GM12878 (cell line): Measurements from ENCODE around the gene KBTBD3. TPM values are rescaled to one million over a fixed set of nuclear protein-coding genes. Genes with fewer than 3 reads are reported as not detected.

Experiments
- ATAC-seq: fragments of 200-7000 bp; cut with Tn5 transposase; 3 replicates; pipeline ENCODE4 v1.9.1; 2020; ENCODE audit warnings: mild to moderate bottlenecking, moderate library complexity
- BruUV-seq: library from RNA; stranded (reverse); fragments of 400-500 nt; replicated peaks from 2 replicates; lab custom pipeline; 2021; lab: Mats Ljungman, UMichigan
- CTCF ChIA-PET: fragments of 300-600 bp; sonication (Branson Sonifier 250); formaldehyde crosslinking; extraction: SDS; loops from one replicate; lab custom pipeline; 2021; ENCODE audit warnings: inconsistent platforms; lab: Yijun Ruan, JAX
- POLR2A ChIA-PET: fragments of 350-600 bp; formaldehyde crosslinking; extraction: SDS; loops from one replicate; lab custom pipeline; 2021; ENCODE audit warnings: inconsistent platforms; lab: Charles Lee
- RAD21 ChIA-PET: fragments of 300-600 bp; sonication (Branson Sonifier 250); formaldehyde crosslinking; loops from one replicate; lab custom pipeline; 2023; ENCODE audit warnings: antibody characterized with exemption; ENCODE audit not compliant: unreplicated experiment; lab: Charles Lee
- SMC1A ChIA-PET: fragments of 300-600 bp; sonication (Branson Sonifier 250); formaldehyde crosslinking; loops from one replicate; lab custom pipeline; 2023; ENCODE audit not compliant: unreplicated experiment, uncharacterized antibody; lab: Charles Lee
- DNase-seq: peaks from one replicate; pipeline ENCODE4 v3.0.0-alpha.2; 2011; ENCODE audit warnings: low read depth, low spot score
- FAIRE-seq: peaks from 3 replicates; lab custom pipeline; 2011; peaks lifted over from hg19 to GRCh38; lab: Jason Lieb, UNC
- H2AFZ ChIP-seq: 2 replicates; pipeline ENCODE4 v1.6.0; 2011; ENCODE audit warnings: low read depth, low read length, control low read depth; ENCODE audit not compliant: control insufficient read depth
- H3K27ac ChIP-seq: 2 replicates; pipeline ENCODE4 v1.5.1; 2011; ENCODE audit warnings: control low read depth; ENCODE audit not compliant: control insufficient read depth, insufficient read depth
- H3K27me3 ChIP-seq, 2 experiments: replicated peaks in 1 of 2; 2 replicates each; pipeline versions ENCODE4 v1.6.0 to v1.6.1; 2011; ENCODE audit warnings: low read length in 1 of 2; ENCODE audit not compliant: control insufficient read depth in 2 of 2, insufficient read depth in 2 of 2
- H3K36me3 ChIP-seq, 2 experiments: 2 replicates each; pipeline ENCODE4 v1.5.1; 2011; ENCODE audit warnings: low read length in 1 of 2; ENCODE audit not compliant: control insufficient read depth in 2 of 2, insufficient read depth in 2 of 2
- H3K4me1 ChIP-seq: 2 replicates; pipeline ENCODE4 v1.6.1; 2011; ENCODE audit warnings: mild to moderate bottlenecking, low read length, moderate library complexity, mixed read lengths; ENCODE audit not compliant: control insufficient read depth, insufficient read depth
- H3K4me2 ChIP-seq: 2 replicates; pipeline ENCODE4 v1.6.0; 2011; ENCODE audit warnings: control low read depth; ENCODE audit not compliant: control insufficient read depth, insufficient read depth
- H3K4me3 ChIP-seq: fragments of 200-600 bp; sonication (generic); 2 replicates; pipeline ENCODE4 v1.5.1; 2016
- H3K79me2 ChIP-seq: 2 replicates; pipeline ENCODE4 v1.6.0; 2011; ENCODE audit warnings: low read length; ENCODE audit not compliant: control insufficient read depth, insufficient read depth
- H3K9ac ChIP-seq: 2 replicates; pipeline ENCODE4 v1.8.0; 2011; ENCODE audit warnings: low read length, control low read depth, mixed read lengths; ENCODE audit not compliant: control insufficient read depth, insufficient read depth
- H3K9me3 ChIP-seq: replicated peaks from 3 replicates; pipeline ENCODE4 v1.5.1; 2011; ENCODE audit warnings: mild to moderate bottlenecking, low read length; ENCODE audit not compliant: control insufficient read depth, insufficient read depth
- H4K20me1 ChIP-seq: 2 replicates; pipeline ENCODE4 v1.6.0; 2011; ENCODE audit not compliant: control insufficient read depth, insufficient read depth
- ATF2 ChIP-seq: IDR thresholded peaks from 2 replicates; pipeline ENCODE4 v1.6.1; 2012; ENCODE audit warnings: low read length, inconsistent platforms
- BCL3 ChIP-seq: IDR thresholded peaks from 2 replicates; pipeline ENCODE4 v1.6.1; 2011; ENCODE audit warnings: borderline replicate concordance, low read depth, mild to moderate bottlenecking, moderate library complexity, low read length; ENCODE audit not compliant: insufficient read depth, poor library complexity, severe bottlenecking
- CHD1 ChIP-seq: IDR thresholded peaks from 2 replicates; pipeline ENCODE4 v1.6.1; 2012; ENCODE audit warnings: low read depth, low read length, improper control_type of control experiment
- CTCF ChIP-seq, 3 experiments: IDR thresholded peaks in 2 of 3; conservative IDR thresholded peaks in 1 of 3; 2 replicates each; pipeline ENCODE4 v1.5.1; 2011; ENCODE audit warnings: low read depth in 3 of 3, low read length in 3 of 3, mild to moderate bottlenecking in 3 of 3, control low read depth in 2 of 3, moderate library complexity in 2 of 3, inconsistent platforms in 1 of 3, mixed read lengths in 1 of 3; ENCODE audit not compliant: control insufficient read depth in 2 of 3, insufficient read depth in 1 of 3; ENCODE audit errors: extremely low read depth in 1 of 3
- DPF2 ChIP-seq: fragments of 450-650 bp; IDR thresholded peaks from 2 replicates; pipeline ENCODE4 v1.6.1; 2017; ENCODE audit warnings: mild to moderate bottlenecking
- EZH2 ChIP-seq: IDR thresholded peaks from 2 replicates; pipeline ENCODE4 v1.6.1; 2012; ENCODE audit warnings: low read depth, mild to moderate bottlenecking, control low read depth, inconsistent platforms, low read length, borderline replicate concordance; ENCODE audit not compliant: control insufficient read depth
- RAD21 ChIP-seq: IDR thresholded peaks from 2 replicates; pipeline ENCODE4 v1.6.1; 2011; ENCODE audit warnings: mild to moderate bottlenecking, low read depth, low read length, moderate library complexity; ENCODE audit not compliant: insufficient read depth
- SMC3 ChIP-seq: IDR thresholded peaks from 2 replicates; pipeline ENCODE4 v1.6.1; 2011; ENCODE audit warnings: low read length, improper control_type of control experiment, borderline replicate concordance
- SREBF2 ChIP-seq: IDR thresholded peaks from 2 replicates; pipeline ENCODE4 v1.6.1; 2012; ENCODE audit warnings: mild to moderate bottlenecking, low read length
- ZNF592 ChIP-seq: fragments of 450-650 bp; IDR thresholded peaks from 2 replicates; pipeline ENCODE4 v1.6.1; 2017; ENCODE audit warnings: mild to moderate bottlenecking, moderate library complexity
- whole genome bisulfite sequencing: methylation state at CpG from one replicate; pipeline ENCODE4 v1.1.6; 2016; ENCODE audit warnings: low lambda C conversion rate; ENCODE audit not compliant: insufficient replicate concordance, insufficient coverage; ENCODE audit errors: missing lambda C conversion rate; 5-methylcytosine and 5-hydroxymethylcytosine counted together
- in situ Hi-C: fragments of 300-500 bp; cut with MboI; formaldehyde crosslinking; loops from 9 replicates; pipeline ENCODE4 v1.14.3; 2018; ENCODE audit warnings: mixed read lengths
- intact Hi-C: fragments of 100-400 bp; cut with micrococcal nuclease; formaldehyde crosslinking; loops from one replicate; pipeline ENCODE4 v1.14.2; 2022; ENCODE audit not compliant: unreplicated experiment
- polyA plus RNA-seq, 11 experiments: library from polyadenylated mRNA; depleted of rRNA in 4 of 11; unstranded in 6 of 11; stranded (reverse) in 5 of 11; fragments of >200 nt; fragmentation: Nextera tagmentation in 4 of 11; fragmentation: Illumina TruSeq in 1 of 11; extraction: Ambion mirVana in 4 of 11; extraction: Trizol in 1 of 11; gene quantifications; 1 replicate in 1 of 11; 2 replicates in 10 of 11; pipeline versions ENCODE4 v1.2.1 to v1.2.3, GENCODE V29; 2011 to 2016; ENCODE audit warnings: inconsistent platforms in 2 of 11, missing spikeins in 2 of 11, low read depth in 1 of 11
- total RNA-seq, 4 experiments: library from RNA; depleted of rRNA in 3 of 4; stranded (reverse); fragments of >200 nt in 3 of 4; fragmentation: Illumina TruSeq in 1 of 4; extraction: Trizol in 1 of 4; gene quantifications; 2 replicates each; pipeline versions ENCODE4 v1.2.1 to v1.2.3, GENCODE V29; 2013 to 2021

KBTBD3 gene
- total and polyA plus RNA-seq, 10 of the 15 experiments (the other 5 are each of a cell fraction or from before 2014, with no cell fraction given): 1.9 to 18.1 (median 8.4) TPM

- intact Hi-C loops (loop anchor here (1.0 to 10.0 kb wide), 3 partner anchors 45 to 147 kb away; no protein-coding TSS in a partner anchor), in situ Hi-C loops (loop anchor here (10.0 kb wide), 1 partner anchor 957 kb away; no protein-coding TSS in a partner anchor)
- H3K9me3 ChIP-seq: no peaks in the 10 kb centered on the region
- no peak overlapping the region for H3K9ac ChIP-seq
- H3K27ac ChIP-seq: no peak overlapping the region
- ChIA-PET SMC1A (interaction anchor here (1.0 to 5.7 kb wide), 9 partner anchors 9 to 68 kb away, joined by 3 to 31 read pairs (median 6); partner anchors contain the start of genes AASDHPPT and KBTBD3), POLR2A (interaction anchor here (0.9 to 1.2 kb wide), 2 partner anchors 9 to 11 kb away, joined by 3 read pairs; partner anchors contain the start of genes AASDHPPT and KBTBD3), CTCF (interaction anchor here (0.7 to 8.1 kb wide), 18 partner anchors 8 to 596 kb away, joined by 3 to 72 read pairs (median 4); partner anchors contain the start of genes AASDHPPT and KBTBD3), RAD21 (interaction anchor here (0.6 to 1.9 kb wide), 7 partner anchors 8 to 633 kb away, joined by 3 to 13 read pairs (median 4); partner anchors contain the start of genes AASDHPPT and KBTBD3)
- no peak for DNase-seq
- no peaks in the 10 kb centered on the region for H4K20me1 ChIP-seq
- no peak for FAIRE-seq
- H3K4me1 ChIP-seq: peaks cover 13% of the 10 kb centered on the region
- peaks cover 0 to 8% of the 10 kb centered on the region in 2 experiments; a peak in 3 of 4 replicates for H3K36me3 ChIP-seq
- H3K4me2 ChIP-seq: peak overlapping the region; percentile 38
- no TSS peak for BruUV-seq
- H2AFZ ChIP-seq: no peak overlapping the region
- peaks cover 48% of the 10 kb centered on the region for H3K79me2 ChIP-seq
- no peak overlapping the region for H3K4me3 ChIP-seq
- H3K27me3 ChIP-seq: no peaks in the 10 kb centered on the region
- ATAC-seq: peak; percentile 49
- TF ChIP-seq SREBF2 (no peak), RAD21 (peak; percentile 94), SMC3 (peak; percentile 67), BCL3 (no peak), DPF2 (no peak), ZNF592 (0 out of 2 replicates have a peak, but pooled peaks have one; percentile 21), EZH2 (no peak), CTCF (IDR thresholded peaks at IDR 0.05 in 2 of 3, conservative IDR thresholded peaks at IDR 0.05 in 1 of 3; ENCODE audit: control insufficient read depth in 2 of 3, extremely low read depth in 1 of 3, insufficient read depth in 1 of 3, low read depth in 3 of 3, low read length in 3 of 3) (peak; percentile 74 to 91 (median 86)), ATF2 (no peak), CHD1 (no peak)
- 34% methylated on average over 9 of the region's 9 CpGs for WGBS
Observed at GRCh38 chr11:106087815-106088435, 10.8 kb upstream of the KBTBD3 start.
